HG02763 (cell line): ENCODE data around the gene TSPEAR.
"Not testable (repeated sequence)": the region's sequence is repeated elsewhere in the genome, so short reads cannot be mapped to it uniquely, and the experiment has no call there.

Experiments
- ATAC-seq: cut with Tn5 transposase; IDR thresholded peaks from one replicate; pipeline ENCODE4 v1.9.1; 2021; ENCODE audit warnings: mild to moderate bottlenecking, moderate library complexity; ENCODE audit not compliant: unreplicated experiment

The TSPEAR gene

GRCh38 chr21:44703731-44704635 is 7.4 kb downstream of the TSPEAR start:
- ATAC-seq, result no peak

DNA sequence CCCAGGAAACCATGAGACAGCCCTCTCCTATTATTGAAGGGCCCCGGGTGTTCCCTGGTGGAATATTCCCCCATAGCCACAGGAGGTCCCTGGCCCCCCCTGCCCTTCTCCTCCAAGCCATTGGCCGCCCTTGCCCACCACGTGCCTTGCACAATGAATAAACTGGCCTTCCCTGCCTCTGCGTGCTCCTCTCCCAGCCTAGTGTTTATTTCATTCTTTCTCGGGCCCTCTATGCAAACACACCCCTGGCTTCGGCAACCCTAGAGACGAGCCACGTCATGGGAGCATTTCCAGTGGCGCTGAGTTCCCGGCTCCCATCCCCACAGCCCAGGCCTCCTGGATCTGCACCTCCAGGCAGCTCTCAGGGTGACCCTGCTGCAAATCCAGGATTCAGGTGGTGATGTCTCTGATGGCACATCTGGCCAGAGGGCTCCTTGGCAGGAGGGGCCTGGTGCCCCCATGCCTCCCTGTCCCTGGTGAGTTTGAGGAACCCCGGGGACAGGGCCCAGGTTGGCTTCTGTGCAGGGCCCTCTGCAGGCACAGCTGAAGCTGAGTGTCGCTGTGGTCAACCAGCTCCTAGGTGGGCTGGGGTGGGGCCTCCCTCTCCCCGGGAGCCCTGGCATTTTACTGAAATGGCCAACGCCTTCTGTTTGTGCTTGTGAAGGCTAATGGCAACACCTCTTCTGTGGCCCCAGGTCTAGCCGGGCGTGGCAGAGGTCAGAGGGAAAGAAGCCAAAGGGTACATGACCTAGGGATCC is 8.2 kb downstream of the TSPEAR start:
- ATAC-seq, result no peak

GRCh38 chr21:44702111-44702972 is 9.0 kb downstream of the TSPEAR start:
- ATAC-seq, result no peak

GRCh38 chr21:44701541-44701940 is 9.8 kb downstream of the TSPEAR start:
- ATAC-seq, result no peak

DNA sequence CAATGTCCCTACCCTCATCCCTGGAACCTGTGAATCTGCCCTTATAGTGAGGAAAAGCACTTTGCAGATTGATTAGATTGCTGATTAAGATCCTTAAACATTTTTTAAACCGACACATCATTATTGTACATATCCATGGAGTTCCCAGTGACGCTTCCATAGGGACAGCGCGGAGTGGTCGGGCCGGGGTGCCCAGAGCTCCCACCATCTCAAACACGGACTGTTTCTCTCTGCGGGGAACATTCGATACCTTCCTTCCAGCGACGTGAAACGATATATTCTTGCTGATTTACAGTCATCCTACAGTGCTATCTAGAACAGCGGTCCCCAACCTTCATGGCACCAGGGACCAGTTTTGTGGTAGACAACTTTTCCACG is 10.4 kb downstream of the TSPEAR start:
- no peak for ATAC-seq

DNA sequence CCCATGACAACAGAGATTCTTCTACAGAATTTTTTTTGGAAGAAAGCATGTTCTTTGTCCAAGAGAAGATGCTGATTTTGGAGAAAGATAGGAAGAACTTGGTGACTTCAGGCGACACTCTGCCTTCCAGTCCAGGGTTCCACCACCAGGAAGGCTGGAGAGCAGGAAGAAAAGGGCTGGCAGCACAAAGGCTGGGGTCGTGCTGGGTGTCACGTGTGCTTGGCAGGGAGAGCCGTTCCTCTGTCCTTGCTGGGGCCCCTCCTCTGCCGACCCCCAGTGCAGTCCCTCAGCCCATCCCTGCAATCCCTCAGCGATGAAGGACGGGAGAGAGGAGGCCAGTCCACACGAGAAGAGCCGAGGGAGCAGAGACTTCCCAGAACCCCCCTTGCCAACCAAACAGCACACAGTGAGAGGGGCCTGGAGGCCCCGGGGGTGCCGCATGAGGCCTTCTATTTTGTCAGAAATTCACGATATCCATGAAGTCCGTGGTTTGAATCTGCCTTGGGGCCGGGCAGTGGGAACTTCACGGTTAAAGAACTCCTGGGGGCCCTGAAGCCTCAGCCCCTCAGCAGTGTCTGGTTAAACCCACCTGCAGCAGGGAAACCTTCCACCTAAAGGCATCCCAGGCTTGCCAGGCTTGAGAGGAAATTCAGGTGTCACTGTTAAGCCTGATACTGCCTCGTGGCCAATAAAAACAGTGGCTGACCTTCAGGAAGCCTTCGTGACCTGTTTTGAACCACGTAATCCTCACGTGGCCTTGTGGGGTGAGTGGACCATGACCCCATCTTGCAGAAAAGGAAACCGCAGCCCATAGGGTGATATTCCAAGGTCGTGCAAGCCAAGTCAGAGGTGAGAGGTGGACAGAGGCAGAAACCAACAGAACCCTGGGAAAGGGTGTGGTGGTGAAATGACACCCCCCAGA is 11.0 kb downstream of the TSPEAR start:
- no peak for ATAC-seq

- no peak for ATAC-seq
These were observed 11.8 kb downstream of the TSPEAR start for GRCh38 chr21:44699502-44700001.

DNA sequence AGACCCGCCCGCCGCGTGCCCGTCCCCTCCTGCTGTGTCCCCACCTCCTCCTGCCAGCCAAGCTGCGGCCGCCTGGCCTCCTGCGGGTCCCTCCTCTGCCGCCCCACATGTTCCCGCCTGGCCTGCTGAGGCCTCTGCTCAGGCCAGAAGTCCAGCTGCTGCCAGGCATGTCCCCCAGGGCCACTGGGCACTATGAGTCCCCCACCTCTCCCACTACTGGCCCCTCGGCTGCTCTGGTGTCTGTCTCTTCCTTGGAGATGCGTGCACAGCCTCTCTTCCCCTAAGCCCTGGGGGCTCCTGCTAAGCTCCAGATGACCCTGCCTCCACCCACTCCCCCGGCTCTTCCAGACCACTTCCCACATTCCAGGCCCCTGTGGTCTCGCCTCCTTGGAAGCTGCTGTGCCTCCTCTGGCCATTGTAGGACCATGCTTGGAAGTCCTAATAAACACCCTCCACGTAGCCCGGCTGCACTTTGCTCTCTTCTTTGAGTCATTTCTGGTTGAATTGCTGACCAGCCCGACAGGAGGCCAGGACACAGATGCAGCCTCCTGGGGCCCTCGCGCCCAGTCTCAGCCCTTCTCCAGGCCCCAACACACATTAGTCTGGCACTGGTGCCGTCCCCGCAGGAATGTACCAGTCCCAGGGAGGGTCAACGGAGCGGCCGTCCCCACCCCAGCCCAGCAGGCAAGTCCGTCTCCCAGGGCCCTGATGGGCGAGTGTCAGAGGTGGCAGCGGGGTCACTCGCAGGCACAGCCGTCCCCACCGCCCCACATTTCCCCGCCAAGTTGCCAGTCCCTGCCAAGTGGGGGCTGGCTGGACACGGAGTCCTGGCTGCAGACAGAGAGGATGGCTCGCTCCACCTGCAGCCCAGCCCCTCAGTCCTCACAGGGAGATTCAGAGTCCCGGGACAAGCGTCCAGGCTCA is 13.3 kb downstream of the TSPEAR start:
- ATAC-seq, result no peak

GRCh38 chr21:44697172-44697810 is 14.1 kb downstream of the TSPEAR start, which contains the start of gene KRTAP10-12:
Gene KRTAP10-12, plus strand, starts transcription at chr21:44697172. Its CDS starts 30 bp downstream, at chr21:44697202.
- not testable (repeated sequence) for ATAC-seq

DNA sequence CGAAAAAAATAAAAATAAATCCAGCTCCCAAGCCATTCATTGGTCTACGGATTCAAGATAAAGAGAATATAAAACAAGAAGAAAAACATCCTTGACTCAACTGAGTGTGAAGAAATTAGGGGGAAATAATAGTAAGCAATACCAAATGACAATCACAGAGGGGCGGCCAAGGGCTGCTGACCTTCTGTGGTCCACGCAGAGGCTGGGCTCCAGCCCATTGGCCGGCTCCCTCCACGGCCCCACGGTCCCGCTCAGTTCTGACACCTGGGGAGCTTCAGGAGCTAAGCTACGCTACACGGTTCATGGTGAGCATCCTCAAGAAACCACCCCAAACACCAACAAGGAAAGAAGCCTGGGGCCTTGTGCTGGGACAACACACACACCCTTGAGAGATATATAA is 14.8 kb downstream of the TSPEAR start:
- no peak for ATAC-seq

DNA sequence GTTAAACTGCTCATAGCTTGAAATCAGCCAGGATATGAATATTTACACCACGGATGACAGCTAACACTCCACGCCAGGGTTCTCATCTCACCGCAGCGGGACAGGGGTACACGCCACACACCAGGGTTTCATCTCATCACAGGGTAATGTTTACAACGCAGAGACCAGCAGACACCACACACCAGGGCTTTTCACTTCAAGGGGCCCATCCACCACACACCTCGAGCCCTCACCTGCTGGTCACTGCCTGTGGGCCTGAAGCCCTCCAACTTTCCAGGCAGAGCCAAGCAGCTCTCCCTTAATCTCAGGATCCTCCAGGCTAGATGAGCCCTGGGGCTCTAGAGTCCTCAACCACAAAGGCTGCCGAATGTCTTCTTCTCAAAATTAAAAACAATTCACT is 15.7 kb downstream of the TSPEAR start:
- ATAC-seq, result no peak

DNA sequence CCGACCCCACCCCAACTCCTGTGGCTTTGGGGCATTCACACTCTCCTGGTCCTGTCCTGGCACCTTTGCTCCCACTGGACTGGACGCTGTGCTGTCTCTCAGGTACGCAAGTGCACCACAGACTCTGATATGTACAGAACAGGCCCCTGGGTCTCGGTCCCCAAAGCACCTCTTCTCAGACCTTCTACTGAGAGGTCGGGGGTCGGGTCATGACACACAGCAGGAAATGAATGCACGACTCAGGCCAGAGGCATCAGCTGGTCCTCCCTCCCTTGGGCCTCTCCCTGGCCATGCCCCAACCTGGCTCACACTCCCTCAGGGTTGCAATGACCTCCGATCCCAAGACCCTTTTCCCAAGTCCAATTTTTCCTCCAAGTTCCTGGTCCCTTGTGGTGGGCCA is 16.2 kb downstream of the TSPEAR start:
- no peak for ATAC-seq

GRCh38 chr21:44694776-44695175 is 16.6 kb downstream of the TSPEAR start:
- no peak for ATAC-seq

DNA sequence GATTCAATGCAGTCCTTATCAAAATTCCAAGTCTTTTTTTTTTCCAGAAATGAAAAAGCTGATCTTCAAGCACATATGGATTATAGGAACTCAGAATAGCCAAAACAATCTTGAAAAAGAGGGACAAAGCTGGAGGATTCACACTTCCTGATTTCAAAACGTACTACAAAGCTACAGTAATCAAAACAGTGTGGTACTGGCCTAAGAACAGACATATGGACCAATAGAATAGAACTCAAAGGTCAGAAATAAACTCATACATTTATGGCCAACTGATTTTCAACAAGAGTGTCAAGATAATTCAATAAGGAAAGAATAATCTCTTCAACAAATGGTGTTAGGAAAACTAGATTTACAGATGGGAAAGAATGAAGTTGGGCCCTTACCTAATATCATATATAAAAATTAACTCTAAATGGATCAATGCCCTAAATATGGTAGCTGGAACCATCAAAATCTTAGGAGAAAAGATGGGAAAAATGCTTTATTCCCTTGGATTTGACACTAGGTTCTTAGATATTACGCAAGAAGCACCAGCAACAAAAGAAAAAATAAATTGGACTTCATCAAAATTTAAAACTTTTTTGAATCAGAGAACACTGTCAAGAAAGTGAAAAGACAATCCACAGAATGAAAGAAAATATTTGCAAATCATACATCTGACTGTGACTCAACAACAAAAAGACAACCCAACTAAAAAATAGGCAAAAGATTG is 18.4 kb downstream of the TSPEAR start:
- ATAC-seq, result no peak

GRCh38 chr21:44691686-44692085 is 19.7 kb downstream of the TSPEAR start:
- no peak for ATAC-seq

DNA sequence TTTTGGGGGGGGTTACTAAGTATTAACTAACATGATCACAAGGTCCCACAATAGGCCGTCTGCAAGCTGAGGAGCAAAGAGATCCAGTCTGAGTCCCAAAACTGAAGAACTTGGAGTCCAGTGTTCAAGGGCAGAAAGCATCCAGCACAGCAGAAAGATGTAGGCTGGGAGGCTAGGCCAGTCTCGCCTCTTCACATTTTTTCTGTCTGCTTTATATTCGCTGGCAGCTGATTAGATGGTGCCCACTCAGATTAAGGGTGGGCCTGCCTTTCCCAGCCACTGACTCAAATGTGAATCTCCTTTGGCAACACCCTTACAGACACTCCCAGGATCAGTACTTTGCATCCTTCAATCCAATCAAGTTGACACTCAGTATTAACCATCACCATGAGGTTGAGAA is 21.6 kb downstream of the TSPEAR start:
- not testable (repeated sequence) for ATAC-seq

GRCh38 chr21:44687671-44688070 is 23.7 kb downstream of the TSPEAR start:
- no peak for ATAC-seq
